HG03064 (cell line): ENCODE measurements around the gene FASN.
"Not testable (repeated sequence)": the region's sequence is repeated elsewhere in the genome, so short reads cannot be mapped to it uniquely, and the experiment has no call there.

ENCODE experiments used
- ATAC-seq: cut with Tn5 transposase; IDR thresholded peaks from one replicate; pipeline ENCODE4 v1.9.1; 2021; ENCODE audit warnings: low read depth; ENCODE audit not compliant: unreplicated experiment

FASN gene

DNA sequence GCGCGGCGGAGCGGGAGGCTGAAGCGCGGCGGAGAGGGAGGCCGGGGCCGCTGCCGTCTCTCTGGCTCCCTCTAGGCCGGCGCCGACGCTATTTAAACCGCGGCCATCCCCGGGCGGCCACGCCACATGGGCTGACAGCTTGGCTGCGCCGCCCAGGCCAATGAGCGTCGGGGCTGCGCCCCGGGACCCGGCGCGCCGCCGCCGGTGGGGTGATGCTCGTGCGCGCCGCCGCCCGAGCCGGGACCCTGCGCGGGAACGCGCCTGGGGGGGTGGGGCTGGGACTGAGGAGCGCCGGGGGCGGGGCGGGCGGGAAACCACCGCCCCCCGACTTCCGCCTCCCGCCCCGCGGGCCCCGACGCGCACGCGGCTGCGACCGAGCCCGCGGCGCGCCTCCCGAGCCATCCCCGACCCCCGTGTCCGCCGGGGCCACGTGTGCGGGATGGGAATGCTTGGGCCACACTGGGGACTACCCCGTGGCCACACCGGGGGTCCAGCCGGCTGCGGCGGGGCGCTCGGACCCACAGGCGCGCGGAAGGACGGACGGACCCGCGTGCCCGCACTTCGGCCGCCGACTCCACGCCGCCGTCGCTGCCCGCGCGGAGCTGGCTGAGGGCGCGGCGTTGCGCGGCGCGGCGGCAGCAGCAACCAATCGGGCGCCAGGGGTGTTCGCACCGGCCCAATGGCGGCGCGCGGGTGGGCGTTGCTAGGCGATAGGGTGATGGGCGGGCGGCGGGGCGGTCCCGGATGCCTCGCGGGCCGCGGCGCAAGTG, at the start of gene FASN:
TSS of gene FASN (minus strand) at position 68 of the 770 bp plus-strand sequence. CDS start 1,791 bp downstream, outside the sequence.
- peak; percentile 62 for ATAC-seq

- ATAC-seq: no peak
Measured at GRCh38 chr17:82146663-82147654, 48.9 kb upstream of the FASN start.

- no peak for ATAC-seq
Measured at GRCh38 chr17:82145550-82146155, 47.6 kb upstream of the FASN start.

- no peak for ATAC-seq
Measured at GRCh38 chr17:82143333-82143732, 45.3 kb upstream of the FASN start.

- ATAC-seq: not testable (repeated sequence)
Measured at GRCh38 chr17:82139961-82140360, 41.9 kb upstream of the FASN start.

- no peak for ATAC-seq
Measured at GRCh38 chr17:82138511-82138992, 40.5 kb upstream of the FASN start.

GRCh38 chr17:82134101-82134500, 36.1 kb upstream of the FASN start:
- no peak for ATAC-seq

DNA sequence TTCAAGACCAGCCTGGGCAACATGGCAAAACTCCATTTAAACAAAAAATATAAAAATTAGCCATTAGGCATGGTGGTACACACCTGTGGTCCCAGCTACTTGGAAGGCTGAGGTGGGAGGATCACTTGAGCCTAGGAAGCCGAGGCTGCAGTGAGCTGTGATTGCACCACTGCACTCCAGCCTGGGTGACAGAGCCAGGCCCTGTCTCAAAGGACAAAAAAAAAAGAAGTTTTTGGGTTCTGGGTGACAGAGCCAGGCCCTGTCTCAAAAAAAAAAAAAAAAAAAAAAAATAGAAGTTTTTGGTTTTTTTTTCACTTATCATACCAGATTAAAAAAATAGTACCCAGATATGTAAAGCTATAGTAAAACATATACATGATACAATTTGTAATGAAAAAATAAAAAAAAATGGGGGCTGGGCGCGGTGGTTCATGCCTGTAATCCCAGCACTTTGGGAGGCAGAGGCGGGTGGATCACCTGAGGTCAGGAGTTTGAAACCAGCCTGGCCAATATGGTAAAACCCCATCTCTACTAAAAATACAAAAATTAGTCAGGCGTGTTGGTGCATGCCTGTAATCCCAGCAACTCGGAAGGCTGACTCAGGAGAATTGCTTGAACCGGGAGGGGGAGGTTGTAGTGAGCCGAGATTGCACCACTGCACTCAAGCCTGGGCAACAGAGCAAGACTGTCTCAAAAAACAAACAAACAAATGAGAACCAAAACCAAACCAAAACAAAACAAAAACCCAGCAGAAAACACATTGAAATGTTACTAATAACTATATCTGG, 35.3 kb upstream of the FASN start:
- not testable (repeated sequence) for ATAC-seq

- ATAC-seq: no peak
Measured at GRCh38 chr17:82129095-82129494, 31.1 kb upstream of the FASN start.

DNA sequence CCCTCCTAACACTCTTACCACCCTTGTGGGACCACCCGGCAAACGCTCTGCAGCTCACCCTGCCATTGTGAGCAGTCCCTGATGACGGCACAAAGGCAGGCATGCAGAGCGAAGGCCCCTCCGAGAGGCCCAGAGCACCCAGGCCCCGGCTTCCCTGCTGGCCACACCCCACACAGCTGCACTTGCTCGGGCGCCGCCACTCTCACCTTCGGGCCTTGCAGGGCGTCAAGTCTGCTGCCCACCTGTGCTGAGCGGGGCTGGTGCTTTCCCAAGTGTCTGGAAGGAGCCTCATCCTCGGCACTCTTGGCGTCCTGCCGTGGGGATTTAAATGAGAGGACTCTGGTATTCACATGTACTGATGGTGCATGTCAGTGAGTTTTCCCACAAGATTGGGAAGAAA, 30.3 kb upstream of the FASN start:
- no peak for ATAC-seq

- no peak for ATAC-seq
Measured at GRCh38 chr17:82127704-82128103, 29.7 kb upstream of the FASN start.

DNA sequence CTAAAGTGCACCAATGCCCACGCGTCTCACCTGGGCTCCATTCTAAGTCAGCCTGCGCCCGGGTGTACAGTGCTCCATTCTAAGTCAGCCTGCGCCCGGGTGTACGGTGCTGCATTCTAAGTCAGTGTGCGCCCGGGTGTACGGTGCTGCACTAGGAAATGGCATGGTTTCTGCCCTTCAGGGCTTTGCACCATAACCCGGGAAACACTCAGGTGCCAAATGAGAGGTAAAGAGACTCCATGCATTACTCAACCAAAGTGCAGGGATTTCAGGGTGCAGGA, 29.2 kb upstream of the FASN start:
- ATAC-seq: no peak

DNA sequence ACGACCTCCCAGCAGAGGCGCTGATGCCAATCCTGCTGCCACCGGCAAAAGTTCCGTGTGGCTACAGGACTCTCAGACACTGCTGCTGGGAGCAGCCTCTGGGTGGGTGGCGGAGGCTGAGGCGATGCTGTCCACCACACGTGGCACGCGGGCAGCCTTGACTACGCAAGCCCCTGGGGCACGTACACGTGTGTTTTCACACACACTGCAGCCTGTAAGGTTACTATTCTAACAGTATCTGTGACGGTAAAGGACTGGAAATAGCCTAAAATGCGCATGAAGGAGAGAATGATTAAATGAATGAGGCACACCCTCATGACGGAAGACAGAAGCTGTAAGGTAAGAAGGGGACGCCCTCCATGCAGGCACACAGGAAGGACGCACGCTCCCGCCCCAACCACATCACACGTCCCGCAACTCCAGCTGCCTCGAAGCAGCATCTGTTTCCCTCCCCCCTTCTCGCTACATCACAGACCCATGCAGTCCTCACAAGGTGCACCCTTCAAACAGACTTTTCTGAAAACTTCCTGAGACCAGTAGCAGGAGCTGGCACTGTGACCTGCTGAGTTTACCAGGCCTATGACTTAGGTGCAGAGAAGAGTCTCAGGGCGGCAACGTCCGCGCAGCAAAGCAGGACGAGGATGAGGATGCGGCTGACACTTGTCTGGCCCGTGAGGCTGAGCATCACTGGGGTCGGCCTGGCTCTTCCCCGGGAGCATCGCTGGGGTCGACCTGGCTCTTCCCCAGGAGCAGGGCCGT, 28.7 kb upstream of the FASN start:
- ATAC-seq: no peak

- ATAC-seq: no peak
Measured at GRCh38 chr17:82124101-82124500, 26.1 kb upstream of the FASN start.

- no peak for ATAC-seq
Measured at GRCh38 chr17:82121660-82122629, 23.9 kb upstream of the FASN start.

DNA sequence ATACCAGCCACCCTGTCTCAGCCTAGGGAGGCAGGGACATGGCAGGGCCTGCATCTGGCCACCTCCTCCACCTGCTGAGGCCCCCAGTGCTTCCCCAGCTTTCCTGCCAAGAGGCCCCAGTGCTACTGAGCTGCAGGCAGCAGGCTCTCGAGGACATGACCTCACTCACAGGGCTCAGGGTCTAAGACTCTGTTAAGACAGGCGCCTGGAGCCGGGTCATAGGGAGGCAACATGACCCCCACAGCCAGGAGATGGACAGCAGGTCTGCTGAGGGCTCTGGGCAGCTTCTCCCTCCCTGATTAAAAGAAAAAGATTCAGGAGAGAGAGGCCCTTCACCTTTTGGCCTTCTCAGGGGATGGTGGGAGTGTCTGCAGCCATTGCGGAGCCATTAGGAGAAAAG, 23.2 kb upstream of the FASN start:
- no peak for ATAC-seq

GRCh38 chr17:82120148-82120547, 22.1 kb upstream of the FASN start:
- no peak for ATAC-seq

DNA sequence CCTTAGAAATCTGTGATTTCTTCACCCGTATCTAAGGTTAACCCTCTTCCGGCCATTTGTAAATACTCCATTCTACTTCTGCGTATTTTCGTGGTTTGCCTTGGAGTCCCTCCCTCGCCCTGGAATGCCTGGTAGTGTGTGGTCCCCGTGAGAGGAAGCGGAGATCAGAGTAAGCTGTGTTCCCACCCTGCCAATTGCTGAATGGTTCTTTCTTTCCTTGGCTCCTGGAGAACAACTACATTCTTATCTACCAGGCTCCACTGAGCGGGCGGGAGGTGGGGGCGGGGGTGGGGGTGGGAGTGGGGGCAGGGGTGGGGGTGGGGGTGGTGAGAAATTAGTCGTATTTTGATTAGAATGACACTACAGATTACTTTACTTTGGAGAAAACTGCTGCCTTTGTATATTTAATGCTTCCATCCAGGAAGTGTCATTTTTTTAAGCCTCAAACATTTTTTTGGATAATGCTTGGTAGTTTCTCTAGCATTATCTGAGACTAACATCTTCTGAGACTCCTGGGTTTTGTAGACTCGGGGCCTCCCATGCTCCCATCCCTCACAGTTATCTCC, 20.9 kb upstream of the FASN start:
- ATAC-seq: no peak
